HG02798 (cell line): ENCODE measurements around the gene ANAPC10.

Experiments
- ATAC-seq: cut with Tn5 transposase; IDR thresholded peaks from one replicate; pipeline ENCODE4 v1.9.1; 2021; ENCODE audit warnings: mild to moderate bottlenecking; ENCODE audit not compliant: unreplicated experiment, poor library complexity

ANAPC10 gene

DNA sequence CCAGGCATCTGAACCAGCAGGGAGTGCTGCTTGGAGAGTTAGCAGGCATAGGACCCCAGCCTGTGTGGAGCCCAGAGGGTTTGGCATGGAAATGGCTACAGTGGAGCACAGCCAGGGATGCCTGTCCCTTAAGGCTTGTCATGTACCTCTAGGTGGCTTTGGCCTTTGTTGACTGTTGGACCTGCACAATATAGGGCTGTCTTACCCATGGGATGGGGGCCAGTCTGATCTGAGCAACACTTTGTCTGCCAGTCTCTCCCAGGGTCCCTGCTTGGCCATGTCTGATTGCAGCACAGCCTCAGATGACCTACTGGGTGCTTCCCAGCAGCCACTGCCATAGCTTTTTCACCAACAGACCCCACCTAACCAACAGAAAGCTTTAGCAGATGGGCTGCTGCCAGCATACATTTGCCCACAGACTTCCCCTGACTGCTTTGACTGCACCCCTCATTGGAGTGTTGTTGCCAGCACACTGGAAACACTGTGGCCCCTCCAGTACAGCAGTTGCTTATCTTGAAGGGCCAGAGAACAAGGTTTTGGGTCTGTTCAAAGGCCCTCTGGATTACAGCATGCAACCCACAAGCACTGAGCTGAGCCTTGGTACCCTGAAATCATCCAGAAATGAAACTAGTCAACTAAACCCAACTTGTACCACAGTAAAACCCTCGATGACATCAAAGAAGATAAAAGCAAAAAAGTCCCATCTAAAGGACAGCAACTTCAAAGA, 22.1 kb downstream of the ANAPC10 start:
- peak; percentile 37 for ATAC-seq

DNA sequence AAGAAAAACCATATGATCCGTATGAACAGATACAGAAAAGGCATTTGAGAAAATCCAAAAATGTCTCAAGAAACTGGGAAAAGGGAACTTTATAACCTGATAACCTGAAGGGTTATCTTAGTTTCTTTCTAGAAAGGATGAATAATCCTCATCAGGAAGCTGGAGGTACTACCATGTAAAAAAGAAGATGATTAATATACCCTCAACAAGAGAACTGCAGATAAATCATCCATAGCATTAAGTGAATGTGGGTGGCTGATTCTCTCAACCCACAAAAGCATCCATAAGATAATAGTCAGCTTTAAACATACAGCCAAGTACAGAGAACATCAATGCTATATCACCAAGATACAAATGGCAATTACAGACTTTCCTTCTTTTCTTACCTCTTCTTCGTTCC, 26.4 kb downstream of the ANAPC10 start:
- no peak for ATAC-seq

DNA sequence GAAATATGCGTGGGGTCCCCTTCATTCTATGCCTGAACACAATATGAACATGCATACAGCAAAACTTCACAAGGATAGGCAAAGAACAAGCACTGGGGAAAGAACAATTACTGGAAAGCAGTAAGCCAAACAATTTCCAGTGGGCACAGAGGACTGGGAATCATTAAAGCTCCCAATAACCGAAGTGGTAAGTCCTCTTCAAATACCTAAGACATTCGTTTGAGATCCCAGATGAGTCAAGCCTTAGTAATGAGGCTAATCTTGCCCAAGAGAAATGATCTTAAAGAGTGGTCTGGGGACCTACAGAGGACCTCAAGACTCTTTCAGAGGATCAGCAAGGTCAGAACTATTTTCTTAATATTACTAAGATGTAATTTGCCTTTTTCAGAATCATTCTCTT, 28.6 kb downstream of the ANAPC10 start:
- no peak for ATAC-seq

DNA sequence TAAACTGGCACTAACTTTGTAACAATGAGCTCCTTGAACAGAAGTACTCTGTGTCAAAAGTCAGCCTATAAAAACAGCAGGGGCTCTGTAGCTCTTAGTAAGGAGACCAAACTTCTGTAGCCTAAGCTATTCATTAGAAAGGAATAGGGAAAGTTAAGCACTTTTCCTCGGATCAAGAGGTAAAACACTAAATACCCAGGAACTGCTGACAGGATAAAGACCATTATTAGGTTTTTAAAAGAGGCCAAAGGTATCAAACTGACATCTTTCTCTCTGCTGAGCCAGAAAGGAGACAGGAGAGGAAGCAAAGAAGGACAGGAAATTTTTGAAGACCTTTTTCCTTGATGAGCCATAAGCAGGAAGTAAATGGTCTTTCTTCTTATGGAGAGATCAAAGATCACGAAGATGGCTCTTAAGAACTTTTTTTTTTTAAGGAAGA, 31.9 kb downstream of the ANAPC10 start:
- ATAC-seq = no peak

DNA sequence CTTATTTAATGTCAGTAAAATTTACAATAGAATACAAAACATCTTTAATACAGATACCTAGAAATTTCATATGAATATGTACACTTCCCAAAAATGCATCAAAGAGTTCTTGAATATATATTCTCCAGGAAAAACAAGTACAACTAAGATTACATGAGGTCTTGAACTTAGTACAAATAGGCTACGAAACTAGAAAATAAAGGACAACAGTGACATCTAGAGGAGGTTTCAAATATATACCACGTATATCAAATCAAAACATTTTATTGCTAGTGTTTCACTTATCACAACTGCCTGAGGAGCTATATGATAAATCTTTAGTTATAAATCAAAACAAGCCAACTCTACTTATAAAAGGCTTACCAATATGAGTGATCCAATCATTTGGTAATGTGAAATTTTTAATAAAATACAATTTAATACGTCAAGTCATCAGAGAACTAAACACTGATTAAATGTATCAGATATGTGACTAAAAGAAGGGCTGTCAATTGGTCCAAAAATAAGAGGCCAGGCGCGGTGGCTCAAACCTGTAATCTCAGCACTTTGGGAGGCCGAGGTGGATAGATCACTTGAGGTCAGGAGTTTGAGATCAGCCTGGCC, 36.6 kb downstream of the ANAPC10 start:
- peak; percentile 83 for ATAC-seq

DNA sequence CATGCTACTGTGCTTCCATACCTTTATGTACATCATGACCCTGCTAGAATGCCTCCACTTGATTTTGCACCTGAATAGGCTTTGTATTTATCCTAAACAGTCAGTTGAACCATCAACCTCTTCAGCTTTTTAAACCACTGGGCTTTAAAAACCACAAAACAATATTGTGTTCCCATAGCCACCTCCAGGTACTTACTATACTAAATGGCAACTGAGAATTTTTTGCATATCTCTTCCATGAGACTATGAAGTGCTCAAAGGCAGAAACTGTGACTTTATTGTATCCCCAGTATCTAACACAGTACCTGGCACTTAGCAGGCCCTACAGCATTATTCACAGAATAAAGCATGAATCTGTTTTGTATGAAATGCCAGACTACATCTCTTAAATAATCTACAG, 39.7 kb downstream of the ANAPC10 start:
- no peak for ATAC-seq

DNA sequence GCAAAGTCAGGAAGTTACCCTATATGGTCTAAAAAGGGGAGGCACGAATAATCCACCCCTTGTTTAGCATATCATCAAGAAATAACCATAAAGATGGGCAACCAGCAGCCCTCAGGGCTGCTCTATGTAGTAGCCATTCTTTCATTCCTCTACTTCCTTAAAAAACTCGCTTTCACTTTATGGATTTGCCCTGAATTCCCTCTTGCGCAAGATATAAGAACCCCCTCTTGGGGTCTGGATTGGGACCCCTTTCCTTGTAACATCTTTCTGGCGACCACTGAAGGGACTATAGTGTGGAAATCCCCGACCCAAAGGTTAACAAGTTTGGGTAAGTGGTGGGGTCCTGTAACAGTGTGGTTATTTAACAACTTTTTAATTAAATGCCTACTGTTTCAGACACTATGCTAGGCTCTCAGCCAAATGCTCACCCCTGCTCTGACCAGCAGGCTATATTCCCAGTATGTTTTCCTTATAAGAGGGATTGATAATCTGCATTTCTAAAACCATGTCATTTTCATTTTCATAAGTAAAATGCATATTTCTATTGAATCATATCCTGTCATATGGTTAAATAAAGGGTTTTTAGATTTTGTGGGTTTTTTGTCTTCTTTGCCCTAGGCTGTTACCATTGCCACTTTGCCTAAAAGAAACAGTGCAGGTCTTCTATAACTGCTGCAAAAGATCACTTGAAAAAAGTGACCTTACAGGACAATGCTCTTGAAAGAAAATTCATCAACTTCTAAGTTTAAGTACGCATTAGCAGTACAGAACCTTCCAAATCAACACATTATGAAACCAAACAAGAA, 41.5 kb downstream of the ANAPC10 start:
- no peak for ATAC-seq

DNA sequence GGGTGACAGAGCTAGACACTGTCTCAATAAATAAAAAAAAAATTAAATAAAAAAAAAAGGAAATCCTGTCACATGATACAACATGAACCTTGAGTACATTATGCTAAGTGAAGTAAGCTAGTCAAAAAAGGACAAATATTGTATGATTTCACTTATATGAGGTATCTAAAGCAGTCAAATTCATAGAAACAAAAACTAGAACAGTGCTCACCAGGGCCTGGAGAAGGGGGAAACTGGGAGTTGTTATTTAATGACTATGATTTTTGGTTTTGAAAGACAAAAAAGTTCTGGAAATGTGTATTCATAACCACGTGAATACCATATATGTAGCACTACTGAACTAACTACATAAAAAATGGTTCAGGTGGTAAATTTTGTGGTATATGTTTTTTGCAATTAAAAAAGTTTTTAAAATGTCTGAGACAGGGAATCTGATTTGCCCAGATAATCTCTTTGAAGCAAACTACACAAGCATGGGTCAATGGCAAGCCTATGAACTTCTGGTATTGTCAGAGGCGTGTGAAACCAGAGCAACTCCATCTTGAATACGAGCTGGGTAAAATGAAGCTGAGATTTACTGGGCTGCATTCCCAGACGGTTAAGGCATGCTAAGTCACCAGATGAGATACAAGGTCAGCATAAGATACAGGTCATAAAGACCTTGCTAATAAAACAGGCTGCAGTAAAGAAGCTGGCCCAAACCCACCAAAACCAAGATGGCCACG, 42.3 kb downstream of the ANAPC10 start:
- no peak for ATAC-seq

DNA sequence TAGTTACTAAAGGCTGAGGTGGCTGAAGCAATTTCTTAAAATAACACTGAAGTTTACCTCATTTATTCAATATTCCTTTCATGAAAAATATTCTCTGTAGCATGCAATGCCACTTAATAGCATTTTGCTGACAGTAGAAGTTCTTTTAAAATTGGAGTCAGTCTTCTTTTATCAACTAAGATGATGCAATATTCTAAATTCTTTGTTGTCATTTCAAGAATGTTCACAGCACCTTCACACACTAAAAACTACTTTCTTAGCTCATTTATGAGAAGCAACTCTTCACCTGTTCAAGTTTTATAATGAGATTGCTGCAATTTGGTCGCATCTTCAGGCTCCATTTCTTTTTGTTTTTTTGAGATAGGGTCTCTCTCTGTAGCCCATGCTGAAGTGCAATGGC, 48.8 kb downstream of the ANAPC10 start:
- ATAC-seq = no peak

DNA sequence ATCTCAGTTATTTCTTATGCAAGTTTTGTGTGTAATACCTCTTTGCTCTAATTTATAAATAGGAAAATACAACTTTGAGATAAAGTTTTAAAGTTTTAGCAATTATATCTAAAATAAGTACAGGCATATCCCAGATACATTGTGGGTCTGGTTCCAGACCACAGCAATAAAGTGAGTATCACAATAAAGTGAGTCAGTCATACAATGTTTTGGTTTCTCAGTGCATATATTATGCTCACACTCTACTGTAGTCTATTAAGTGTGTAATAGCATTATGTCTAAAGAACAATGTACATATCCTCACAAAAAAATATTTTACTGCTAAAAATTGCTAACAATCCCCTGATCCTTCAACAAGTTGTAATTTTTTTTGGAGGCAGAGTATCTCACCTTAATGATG, 49.2 kb downstream of the ANAPC10 start:
- ATAC-seq = no peak

DNA sequence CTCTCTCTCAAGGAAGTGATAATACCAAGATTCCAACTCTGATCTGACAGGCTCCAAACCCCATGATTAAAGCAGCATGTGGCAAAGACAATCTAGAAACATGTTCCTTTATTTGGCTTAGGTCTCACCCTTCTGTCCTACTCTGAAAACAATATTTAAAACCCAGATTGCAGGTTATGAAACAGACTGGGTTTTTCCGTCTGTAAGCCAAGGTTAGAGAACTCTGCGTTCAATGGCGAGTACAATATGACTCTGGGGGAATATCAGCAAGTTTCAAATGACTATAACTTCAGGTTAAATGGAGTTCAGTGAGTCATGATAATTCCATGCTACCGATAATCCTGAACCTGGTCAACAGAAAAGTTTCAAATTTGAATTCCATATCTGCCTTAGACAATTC, 50.8 kb downstream of the ANAPC10 start:
- ATAC-seq = peak; percentile 58

DNA sequence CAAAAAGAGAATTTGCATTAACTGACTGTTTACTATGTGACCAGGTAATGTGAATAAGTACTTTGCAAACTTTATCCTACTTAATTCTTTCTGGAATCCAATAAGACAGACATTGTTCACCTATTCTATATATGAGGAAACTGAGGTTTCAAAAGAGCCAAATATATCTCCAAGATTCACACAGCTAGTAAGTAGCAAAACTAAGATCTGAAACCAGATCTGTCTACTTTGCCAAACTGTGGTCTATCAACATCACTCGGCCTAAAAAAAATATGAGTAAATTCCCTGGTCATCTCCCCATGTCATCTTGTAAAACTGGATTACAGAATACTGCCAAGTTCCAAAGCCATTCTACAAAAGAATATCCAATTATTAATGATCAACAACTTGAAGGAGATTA, 52.8 kb downstream of the ANAPC10 start:
- peak; percentile 31 for ATAC-seq

DNA sequence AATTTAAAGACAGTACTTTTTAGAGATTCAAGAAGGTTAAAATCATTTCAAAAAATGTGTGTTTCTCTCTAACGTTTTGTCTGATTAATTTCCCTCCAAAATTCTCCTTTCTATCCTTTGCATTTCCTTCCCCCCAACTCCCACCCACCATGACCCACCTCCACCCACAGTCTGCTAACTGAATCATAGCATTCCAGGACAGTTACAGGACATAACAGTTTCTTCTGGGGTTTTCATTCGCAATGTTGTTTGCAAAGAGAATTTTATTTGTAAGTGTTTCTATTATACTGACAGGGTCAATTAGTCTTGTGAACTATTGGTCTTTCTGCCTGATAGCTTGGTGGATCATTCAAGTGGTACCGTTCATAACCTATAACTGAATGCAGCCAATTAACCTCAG, 53.7 kb downstream of the ANAPC10 start:
- ATAC-seq = no peak

DNA sequence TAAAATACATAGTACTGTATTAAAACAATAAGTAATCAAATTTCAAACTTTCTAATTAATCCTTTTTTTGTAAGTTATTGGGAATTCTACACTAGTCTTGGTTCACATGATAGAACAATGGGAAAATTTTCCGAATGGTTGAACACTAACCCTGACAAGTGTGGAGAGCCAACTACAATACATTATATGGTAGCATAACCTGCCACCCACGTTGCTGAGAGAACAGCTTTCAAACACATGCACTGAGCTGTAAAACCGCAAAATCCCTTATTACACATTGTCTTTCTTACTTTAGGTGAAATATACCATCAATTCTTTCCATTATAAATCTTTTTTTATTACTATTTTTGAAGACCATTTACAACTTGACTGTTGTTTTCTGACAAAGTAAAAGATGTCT, 54.7 kb downstream of the ANAPC10 start:
- no peak for ATAC-seq

DNA sequence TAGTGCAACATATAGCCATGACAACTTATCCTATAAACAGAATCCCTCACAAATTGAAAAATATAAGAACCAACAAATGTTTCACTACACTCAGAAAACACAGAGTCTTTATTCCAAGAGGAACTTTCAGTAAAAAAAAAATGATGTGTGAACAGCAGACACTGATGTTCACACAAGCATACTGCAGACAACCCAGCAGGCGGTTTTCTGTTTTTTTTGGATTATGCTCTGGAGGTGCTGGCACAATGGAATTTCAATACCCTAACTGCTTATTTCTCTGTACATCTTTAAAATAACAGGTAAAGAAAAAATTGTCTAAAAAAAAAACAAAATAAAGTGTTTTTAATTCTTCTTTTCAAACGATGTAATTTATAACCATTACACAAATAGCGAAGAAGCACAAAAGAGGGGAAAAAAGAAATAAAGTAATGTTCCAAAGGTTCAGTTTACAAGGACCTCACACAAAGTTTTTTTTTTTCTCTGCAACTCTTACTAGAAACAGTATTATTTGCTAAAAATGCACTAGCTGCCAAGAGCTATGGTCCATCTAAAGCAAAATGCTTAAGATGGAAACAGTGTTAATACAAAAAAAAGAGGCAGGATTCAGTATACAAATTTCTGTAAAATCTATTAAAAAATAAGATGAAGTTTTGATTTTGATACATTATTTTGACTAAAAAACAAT, 55.3 kb downstream of the ANAPC10 start:
- no peak for ATAC-seq

DNA sequence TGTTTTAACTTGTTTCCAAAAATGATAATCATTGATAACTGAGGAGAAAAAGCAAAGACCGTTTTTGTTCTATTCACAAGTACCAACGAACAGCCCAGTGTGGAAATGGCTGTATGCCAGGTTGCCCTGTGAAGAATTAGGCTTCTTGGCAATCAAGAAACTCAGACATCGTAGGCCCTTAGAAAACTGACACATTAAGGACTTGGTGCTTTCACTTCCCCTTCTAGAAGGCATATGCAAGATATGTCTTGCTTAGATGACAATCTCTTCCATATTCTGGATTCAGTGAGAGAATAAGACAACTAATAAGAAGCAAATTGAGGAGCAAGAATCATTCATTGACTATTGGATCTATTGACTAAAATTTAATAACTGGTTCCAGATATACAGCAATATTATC, 56.6 kb downstream of the ANAPC10 start:
- peak; percentile 94 for ATAC-seq

DNA sequence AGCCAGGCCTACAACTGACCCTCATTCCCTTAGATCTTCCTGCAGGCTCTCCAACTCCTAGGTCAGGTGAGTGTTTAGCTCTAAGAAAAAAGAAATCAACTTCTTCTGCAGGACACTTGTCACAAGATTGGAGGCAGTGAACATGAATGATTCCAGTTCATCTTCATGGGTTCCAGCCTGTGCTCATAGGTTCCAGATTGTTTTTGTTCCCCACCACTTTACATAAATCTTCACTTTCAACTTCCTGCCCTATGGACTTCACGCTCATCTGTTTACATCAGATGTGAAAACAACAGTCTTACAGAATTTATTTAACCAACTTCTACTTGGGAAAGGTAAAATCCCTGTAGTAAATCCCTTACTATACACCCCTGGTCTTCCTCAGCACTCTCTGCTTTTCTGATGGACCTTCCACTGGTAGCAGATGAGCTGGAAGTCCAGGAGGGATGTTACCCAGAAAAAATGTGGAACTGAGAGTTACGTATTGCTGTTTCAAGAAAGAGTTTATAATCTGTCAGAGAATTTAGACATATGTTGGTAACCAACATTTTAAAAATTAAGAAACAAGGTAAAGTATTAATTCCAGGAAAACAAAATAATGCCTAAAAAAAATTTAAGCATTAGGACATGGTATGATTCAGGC, 62.4 kb downstream of the ANAPC10 start:
- ATAC-seq = no peak

DNA sequence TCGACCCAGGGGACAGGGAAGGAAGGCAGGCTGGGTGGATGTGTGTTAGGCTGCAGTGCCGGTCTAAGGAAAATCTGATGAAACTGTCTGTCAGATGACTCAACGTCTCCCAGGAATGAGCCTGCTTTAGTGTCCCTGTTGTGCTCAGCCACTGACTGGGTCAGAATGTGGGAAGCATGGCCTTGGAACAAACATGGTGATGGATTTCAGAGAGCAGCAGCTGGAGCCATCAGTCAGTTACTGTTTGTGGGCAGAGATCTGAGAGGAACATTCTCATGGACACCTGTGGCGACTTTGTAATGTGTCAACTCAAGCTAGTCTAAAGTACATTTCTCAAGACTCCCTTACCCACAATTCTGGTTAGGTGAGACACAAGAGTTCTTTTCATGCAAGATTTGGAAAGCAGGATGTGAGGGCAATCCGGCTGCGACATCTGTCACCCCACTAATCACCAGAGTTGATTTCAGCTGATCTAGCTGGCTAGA, 63.2 kb downstream of the ANAPC10 start:
- ATAC-seq = no peak

DNA sequence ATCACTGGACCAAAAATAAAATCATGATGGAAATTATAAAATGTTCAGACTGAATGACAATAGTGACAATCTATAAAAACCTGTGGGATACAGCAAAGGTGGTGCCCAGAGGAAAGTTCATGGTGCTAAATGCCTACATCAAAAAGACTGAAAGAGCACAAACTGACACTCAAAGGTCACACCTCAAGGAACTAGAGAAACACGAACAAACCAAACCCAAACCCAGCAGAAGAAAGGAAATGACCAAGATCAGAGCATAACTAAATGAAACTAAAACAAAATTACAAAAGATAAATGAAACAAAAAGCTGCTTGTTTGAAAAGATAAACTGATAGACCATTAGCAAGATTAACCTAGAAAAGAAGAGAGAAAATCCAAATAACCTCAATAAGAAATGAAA, 78.7 kb downstream of the ANAPC10 start:
- ATAC-seq = peak; percentile 53

DNA sequence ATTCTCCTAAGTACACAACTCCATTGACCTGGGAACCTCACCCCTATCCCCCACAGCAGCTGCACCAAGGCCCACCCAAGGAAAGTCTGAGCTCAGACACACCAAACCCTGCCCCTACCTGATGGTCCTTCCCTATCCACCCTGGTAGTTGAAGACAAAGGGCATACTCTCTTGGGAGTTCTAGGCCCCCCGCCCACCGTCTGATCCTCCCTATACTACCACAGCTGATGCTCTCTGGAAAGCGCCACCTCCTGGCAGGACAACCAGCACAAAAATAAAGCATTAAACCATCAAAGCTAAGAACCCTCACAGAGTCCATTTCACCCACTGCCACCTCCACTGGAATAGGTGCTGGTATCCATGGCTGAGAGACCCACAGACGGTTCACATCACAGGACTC, 83.6 kb downstream of the ANAPC10 start:
- no peak for ATAC-seq
